MCF 10A (cell line): ENCODE results near the gene RGS14. TPM values are rescaled to one million over a fixed set of nuclear protein-coding genes. Genes with fewer than 3 reads are reported as not detected.

Experiments
- BruUV-seq: library from RNA; stranded (reverse); fragments of 400-500 nt; replicated peaks from 2 replicates; lab custom pipeline; 2021; lab: Mats Ljungman, UMichigan
- CTCF ChIA-PET: fragments of 300-600 bp; sonication (Branson Sonifier 250); formaldehyde crosslinking; extraction: SDS; loops from one replicate; lab custom pipeline; 2021; ENCODE audit warnings: antibody characterized with exemption, inconsistent platforms; lab: Yijun Ruan, JAX
- POLR2A ChIA-PET: fragments of 300-600, 350-650 bp; sonication (Branson Sonifier 250); formaldehyde crosslinking; extraction: SDS; loops from one replicate; lab custom pipeline; 2020; ENCODE audit warnings: antibody characterized with exemption, inconsistent platforms; lab: Yijun Ruan, JAX
- DNase-seq: peaks from one replicate; pipeline ENCODE4 v3.0.0-alpha.2; 2018; ENCODE audit not compliant: unreplicated experiment
- H3K27ac Mint-ChIP-seq: one replicate; pipeline ENCODE4 v1.8.0; 2022; ENCODE audit warnings: mild to moderate bottlenecking, low read depth, mixed read lengths; ENCODE audit not compliant: unreplicated experiment
- H3K27me3 Mint-ChIP-seq: one replicate; pipeline ENCODE4 v1.8.0; 2022; ENCODE audit warnings: mixed read lengths; ENCODE audit not compliant: insufficient read depth, unreplicated experiment
- H3K36me3 Mint-ChIP-seq: one replicate; pipeline ENCODE4 v1.8.0; 2022; ENCODE audit warnings: mild to moderate bottlenecking, moderate library complexity, mixed read lengths; ENCODE audit not compliant: insufficient read depth, unreplicated experiment
- H3K4me1 Mint-ChIP-seq: one replicate; pipeline ENCODE4 v1.8.0; 2022; ENCODE audit warnings: mixed read lengths; ENCODE audit not compliant: insufficient read depth, unreplicated experiment
- H3K4me3 Mint-ChIP-seq: one replicate; pipeline ENCODE4 v1.8.0; 2022; ENCODE audit warnings: mild to moderate bottlenecking, moderate library complexity, mixed read lengths; ENCODE audit not compliant: unreplicated experiment
- H3K9me3 Mint-ChIP-seq: one replicate; pipeline ENCODE4 v1.8.0; 2022; ENCODE audit warnings: mixed read lengths; ENCODE audit not compliant: unreplicated experiment
- intact Hi-C: fragments of 100-400 bp; cut with micrococcal nuclease; formaldehyde crosslinking; loops from 2 replicates; pipeline ENCODE4 v1.14.1; 2022
- total RNA-seq: library from RNA; stranded (reverse); gene quantifications from 2 replicates; pipeline ENCODE4 v1.2.3, GENCODE V29; 2022
- TF ChIP-seq, protein P1 (sequence below): fragments of 200-600 bp; IDR thresholded peaks from one replicate; pipeline ENCODE4 v1.8.0; 2022; ENCODE audit warnings: antibody characterized with exemption, mild to moderate bottlenecking; ENCODE audit not compliant: unreplicated experiment

Gene RGS14
- total RNA-seq, 1 experiment from 2014 or later = 7.8 TPM

- Mint-ChIP-seq H3K36me3 (no peaks in the 10 kb centered on the region), H3K27me3 (no peaks in the 10 kb centered on the region), H3K9me3 (no peaks in the 10 kb centered on the region), H3K27ac (no peak overlapping the region), H3K4me1 (peaks cover 21% of the 10 kb centered on the region), H3K4me3 (peak overlapping the region; percentile 79)
- BruUV-seq = no TSS peak
- ChIA-PET CTCF (interaction anchor here (0.6 to 4.7 kb wide), 6 partner anchors 7 to 238 kb away, joined by 3 to 21 read pairs (median 3); partner anchors contain the start of gene LMAN2), POLR2A (interaction anchor here (0.6 to 4.9 kb wide), 6 partner anchors 8 to 251 kb away, joined by 3 to 30 read pairs (median 5); partner anchors contain the start of gene LMAN2)
- TF ChIP-seq, protein P1, sequence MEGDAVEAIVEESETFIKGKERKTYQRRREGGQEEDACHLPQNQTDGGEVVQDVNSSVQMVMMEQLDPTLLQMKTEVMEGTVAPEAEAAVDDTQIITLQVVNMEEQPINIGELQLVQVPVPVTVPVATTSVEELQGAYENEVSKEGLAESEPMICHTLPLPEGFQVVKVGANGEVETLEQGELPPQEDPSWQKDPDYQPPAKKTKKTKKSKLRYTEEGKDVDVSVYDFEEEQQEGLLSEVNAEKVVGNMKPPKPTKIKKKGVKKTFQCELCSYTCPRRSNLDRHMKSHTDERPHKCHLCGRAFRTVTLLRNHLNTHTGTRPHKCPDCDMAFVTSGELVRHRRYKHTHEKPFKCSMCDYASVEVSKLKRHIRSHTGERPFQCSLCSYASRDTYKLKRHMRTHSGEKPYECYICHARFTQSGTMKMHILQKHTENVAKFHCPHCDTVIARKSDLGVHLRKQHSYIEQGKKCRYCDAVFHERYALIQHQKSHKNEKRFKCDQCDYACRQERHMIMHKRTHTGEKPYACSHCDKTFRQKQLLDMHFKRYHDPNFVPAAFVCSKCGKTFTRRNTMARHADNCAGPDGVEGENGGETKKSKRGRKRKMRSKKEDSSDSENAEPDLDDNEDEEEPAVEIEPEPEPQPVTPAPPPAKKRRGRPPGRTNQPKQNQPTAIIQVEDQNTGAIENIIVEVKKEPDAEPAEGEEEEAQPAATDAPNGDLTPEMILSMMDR = no peak
- peak; percentile 70 for DNase-seq
- intact Hi-C loops = loop anchor here (2.0 kb wide), 1 partner anchor 44 kb away; no protein-coding TSS in a partner anchor
These were observed 5.1 kb downstream of the RGS14 start for GRCh38 chr5:177362610-177363507.

GRCh38 chr5:177363565-177363964, 5.8 kb downstream of the RGS14 start:
- TF ChIP-seq, protein P1 = no peak
- intact Hi-C loops = loop anchor here (2.0 kb wide), 1 partner anchor 45 kb away; no protein-coding TSS in a partner anchor
- H3K9me3 Mint-ChIP-seq = no peaks in the 10 kb centered on the region
- ChIA-PET POLR2A (interaction anchor here (1.0 to 4.9 kb wide), 4 partner anchors 8 to 26 kb away, joined by 3 to 30 read pairs (median 4); partner anchors contain the start of gene LMAN2), CTCF (interaction anchor here (0.5 to 1.8 kb wide), 6 partner anchors 13 to 424 kb away, joined by 3 to 6 read pairs (median 4); no protein-coding TSS in a partner anchor)
- no peak overlapping the region for H3K27ac Mint-ChIP-seq
- H3K4me3 Mint-ChIP-seq = peak overlapping the region; percentile 79
- no peaks in the 10 kb centered on the region for H3K27me3 Mint-ChIP-seq
- no peak for DNase-seq
- H3K4me1 Mint-ChIP-seq = peaks cover 16% of the 10 kb centered on the region
- no TSS peak for BruUV-seq
- no peaks in the 10 kb centered on the region for H3K36me3 Mint-ChIP-seq

DNA sequence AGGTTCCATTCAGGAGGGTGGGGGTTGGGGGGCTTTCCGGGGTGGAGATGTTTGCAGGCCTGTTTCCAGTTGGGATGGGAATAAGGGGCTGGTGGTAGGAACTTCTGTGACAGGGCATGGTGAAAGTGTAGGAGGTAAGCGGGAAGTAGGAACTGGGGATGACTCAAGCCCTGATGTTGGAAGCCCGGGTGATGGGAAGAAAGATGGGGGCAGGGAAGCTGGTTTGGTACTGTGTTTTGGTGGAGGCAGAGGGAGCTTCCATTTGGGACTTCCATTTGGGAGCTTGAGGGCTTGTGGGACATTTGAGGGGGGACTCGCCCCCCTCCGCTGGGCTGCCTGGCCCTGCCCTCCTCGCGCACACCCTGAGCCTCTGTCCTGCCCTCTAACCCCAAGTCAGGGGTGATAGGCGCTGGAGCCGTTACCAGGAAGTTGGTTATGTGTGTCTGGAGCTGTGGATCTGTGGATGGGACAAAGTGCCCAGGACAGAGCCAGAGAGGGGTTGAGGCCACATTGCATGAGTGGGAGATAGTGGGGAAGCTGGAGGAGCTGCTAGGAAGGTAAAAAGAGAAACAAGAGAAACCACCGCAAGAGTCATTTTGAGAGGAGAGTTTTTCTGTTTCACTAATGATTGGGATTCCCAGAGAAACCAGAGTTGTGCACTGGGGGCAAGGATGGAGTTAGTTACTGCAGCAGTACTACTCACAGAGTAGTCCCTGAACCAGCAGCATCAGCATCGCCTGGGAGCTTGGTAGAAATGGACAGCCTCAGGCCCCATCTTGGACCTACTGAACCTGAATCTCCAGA, 6.6 kb downstream of the RGS14 start:
- BruUV-seq = no TSS peak
- ChIA-PET POLR2A (interaction anchor here (0.6 to 4.9 kb wide), 4 partner anchors 9 to 31 kb away, joined by 3 to 30 read pairs (median 4); partner anchors contain the start of gene LMAN2), CTCF (interaction anchor here (0.5 to 1.8 kb wide), 5 partner anchors 14 to 424 kb away, joined by 3 to 6 read pairs (median 5); no protein-coding TSS in a partner anchor)
- H3K4me3 Mint-ChIP-seq = no peak overlapping the region
- intact Hi-C loops = no loop called here
- H3K27ac Mint-ChIP-seq = no peak overlapping the region
- TF ChIP-seq, protein P1 = no peak
- H3K9me3 Mint-ChIP-seq = no peaks in the 10 kb centered on the region
- no peaks in the 10 kb centered on the region for H3K36me3 Mint-ChIP-seq
- peak; percentile 31 for DNase-seq
- peaks cover 16% of the 10 kb centered on the region for H3K4me1 Mint-ChIP-seq
- H3K27me3 Mint-ChIP-seq = no peaks in the 10 kb centered on the region
